A673 (cell line): ENCODE measurements around the gene DDI1.

Experiments
- EZH2 ChIP-seq: fragments of 200-600 bp; sonication (generic); IDR thresholded peaks from 2 replicates; pipeline ENCODE4 v1.6.1; 2017; ENCODE audit warnings: borderline replicate concordance, low read depth, mild to moderate bottlenecking, mixed read lengths, antibody characterized with exemption, low read length; ENCODE audit not compliant: poor library complexity, severe bottlenecking
- TF ChIP-seq, protein P1 (sequence below): fragments of 300-800, 200-600 bp; sonication (generic); conservative IDR thresholded peaks from 2 replicates; pipeline ENCODE4 v1.5.1; 2017; ENCODE audit warnings: low read depth, mild to moderate bottlenecking, antibody characterized with exemption, low read length, moderate library complexity, mixed read lengths

DNA sequence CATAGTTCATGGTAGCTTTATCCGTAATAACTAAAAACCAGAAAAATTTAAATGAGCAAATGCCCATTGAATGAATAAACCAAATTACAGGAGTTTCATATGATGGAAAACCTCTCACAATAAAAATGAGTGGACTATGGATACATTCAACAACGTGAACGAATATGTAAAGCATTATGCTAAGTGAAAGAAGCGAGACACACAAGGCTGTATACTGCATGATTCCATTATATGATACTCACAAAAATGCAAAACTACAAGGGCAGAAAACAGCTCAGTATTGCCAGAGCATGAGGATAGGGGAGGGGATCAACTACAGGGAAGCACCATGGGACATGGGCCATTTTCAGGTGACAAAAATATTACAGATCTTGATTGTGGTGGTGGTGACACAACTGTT, 22.2 kb downstream of the DDI1 start:
- TF ChIP-seq, protein P1, sequence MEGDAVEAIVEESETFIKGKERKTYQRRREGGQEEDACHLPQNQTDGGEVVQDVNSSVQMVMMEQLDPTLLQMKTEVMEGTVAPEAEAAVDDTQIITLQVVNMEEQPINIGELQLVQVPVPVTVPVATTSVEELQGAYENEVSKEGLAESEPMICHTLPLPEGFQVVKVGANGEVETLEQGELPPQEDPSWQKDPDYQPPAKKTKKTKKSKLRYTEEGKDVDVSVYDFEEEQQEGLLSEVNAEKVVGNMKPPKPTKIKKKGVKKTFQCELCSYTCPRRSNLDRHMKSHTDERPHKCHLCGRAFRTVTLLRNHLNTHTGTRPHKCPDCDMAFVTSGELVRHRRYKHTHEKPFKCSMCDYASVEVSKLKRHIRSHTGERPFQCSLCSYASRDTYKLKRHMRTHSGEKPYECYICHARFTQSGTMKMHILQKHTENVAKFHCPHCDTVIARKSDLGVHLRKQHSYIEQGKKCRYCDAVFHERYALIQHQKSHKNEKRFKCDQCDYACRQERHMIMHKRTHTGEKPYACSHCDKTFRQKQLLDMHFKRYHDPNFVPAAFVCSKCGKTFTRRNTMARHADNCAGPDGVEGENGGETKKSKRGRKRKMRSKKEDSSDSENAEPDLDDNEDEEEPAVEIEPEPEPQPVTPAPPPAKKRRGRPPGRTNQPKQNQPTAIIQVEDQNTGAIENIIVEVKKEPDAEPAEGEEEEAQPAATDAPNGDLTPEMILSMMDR = no peak
- no peak for TF ChIP-seq EZH2
